Measurements from ENCODE around the gene RGS12.

DNA sequence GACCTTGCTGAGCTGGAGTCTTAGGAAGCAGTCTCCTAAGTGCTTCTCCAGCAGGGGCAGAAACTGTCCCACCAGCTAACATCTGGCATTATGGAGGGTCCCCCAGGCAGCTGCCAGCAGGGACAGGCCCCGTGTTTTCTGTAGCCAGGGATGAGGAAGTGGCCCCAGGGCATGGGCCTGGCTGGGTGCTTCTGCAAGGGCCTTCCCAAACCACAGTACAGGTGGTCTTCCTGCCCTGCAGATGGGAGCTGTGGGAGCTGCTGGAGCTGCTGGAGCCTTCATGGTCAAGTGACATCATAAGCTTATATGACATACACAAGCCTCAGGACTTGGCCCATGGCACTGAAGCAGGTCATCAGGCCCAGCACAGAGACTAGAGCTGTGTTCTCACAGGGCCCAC is 48.8 kb upstream of the RGS12 start:
- TF ChIP-seq CTCF (IDR thresholded peaks at IDR 0.05) (no peak), POLR2A (IDR thresholded peaks at IDR 0.05) (no peak)

Data from tibial nerve (tissue), 3 donors.